H9 (cell line): Measurements from ENCODE around the gene FOXF2. TPM values are rescaled to one million over a fixed set of nuclear protein-coding genes. Genes with fewer than 3 reads are reported as not detected.

Experiments
- DNase-seq: peaks from one replicate; pipeline ENCODE4 v3.0.0-alpha.2; 2017
- H2AFZ ChIP-seq: one replicate; pipeline ENCODE4 v1.6.1; 2013; ENCODE audit warnings: mild to moderate bottlenecking, low read length, control low read depth, moderate library complexity
- H2AK5ac ChIP-seq: 2 replicates; pipeline ENCODE4 v1.6.1; 2013; ENCODE audit warnings: low read length, control low read depth, mixed read lengths; ENCODE audit not compliant: insufficient read length
- H2BK120ac ChIP-seq: one replicate; pipeline ENCODE4 v1.6.1; 2013; ENCODE audit warnings: low read depth, mild to moderate bottlenecking, low read length, control low read depth, inconsistent platforms; ENCODE audit not compliant: poor library complexity, severe bottlenecking
- H2BK12ac ChIP-seq: 2 replicates; pipeline ENCODE4 v1.6.1; 2013; ENCODE audit warnings: low read length, control low read depth, mixed read lengths, low read depth; ENCODE audit not compliant: insufficient read length
- H2BK15ac ChIP-seq: 2 replicates; pipeline ENCODE4 v1.6.1; 2013; ENCODE audit warnings: low read depth, low read length, control low read depth
- H2BK20ac ChIP-seq: one replicate; pipeline ENCODE4 v1.6.1; 2013; ENCODE audit warnings: low read depth, mild to moderate bottlenecking, low read length, control low read depth, inconsistent platforms; ENCODE audit not compliant: poor library complexity, severe bottlenecking
- H2BK5ac ChIP-seq: 2 replicates; pipeline ENCODE4 v1.6.1; 2013; ENCODE audit warnings: low read length, control low read depth, mixed read lengths; ENCODE audit not compliant: insufficient read length
- H3K14ac ChIP-seq: 2 replicates; pipeline ENCODE4 v1.6.1; 2013; ENCODE audit warnings: low read length, control low read depth; ENCODE audit not compliant: insufficient read depth
- H3K18ac ChIP-seq: 2 replicates; pipeline ENCODE4 v1.6.1; 2013; ENCODE audit warnings: low read depth, mild to moderate bottlenecking, mixed read lengths, low read length, control low read depth; ENCODE audit not compliant: insufficient read length
- H3K23ac ChIP-seq: 2 replicates; pipeline ENCODE4 v1.6.1; 2013; ENCODE audit warnings: low read length, control low read depth, mixed read lengths, low read depth; ENCODE audit not compliant: insufficient read length
- H3K23me2 ChIP-seq: 2 replicates; pipeline ENCODE4 v1.6.1; 2013; ENCODE audit warnings: low read depth, mild to moderate bottlenecking, mixed read lengths, low read length, control low read depth; ENCODE audit not compliant: insufficient read length, poor library complexity, severe bottlenecking
- H3K27ac ChIP-seq: 2 replicates; pipeline ENCODE4 v1.5.1; 2013; ENCODE audit warnings: low read length, control low read depth, mixed read lengths, low read depth; ENCODE audit not compliant: insufficient read length
- H3K27me3 ChIP-seq: 2 replicates; pipeline ENCODE4 v1.6.1; 2013; ENCODE audit warnings: low read length, control low read depth, inconsistent platforms; ENCODE audit not compliant: insufficient read depth
- H3K4ac ChIP-seq: 2 replicates; pipeline ENCODE4 v1.6.1; 2013; ENCODE audit warnings: low read depth, mild to moderate bottlenecking, control low read depth, inconsistent platforms, low read length, moderate library complexity
- H3K4me1 ChIP-seq: 2 replicates; pipeline ENCODE4 v1.6.1; 2013; ENCODE audit warnings: low read length, control low read depth, inconsistent platforms; ENCODE audit not compliant: insufficient read depth
- H3K4me2 ChIP-seq: 2 replicates; pipeline ENCODE4 v1.6.1; 2013; ENCODE audit warnings: low read length, control low read depth, mixed read lengths; ENCODE audit not compliant: insufficient read length, insufficient read depth
- H3K56ac ChIP-seq: 2 replicates; pipeline ENCODE4 v1.6.1; 2013; ENCODE audit warnings: low read depth, mild to moderate bottlenecking, mixed read lengths, low read length, control low read depth; ENCODE audit not compliant: insufficient read length
- H3K79me1 ChIP-seq: 2 replicates; pipeline ENCODE4 v1.6.1; 2013; ENCODE audit warnings: low read depth, mild to moderate bottlenecking, moderate library complexity, low read length, control low read depth, inconsistent platforms; ENCODE audit not compliant: insufficient read depth, poor library complexity, severe bottlenecking
- H3K79me2 ChIP-seq: 2 replicates; pipeline ENCODE4 v1.6.1; 2013; ENCODE audit warnings: low read length, control low read depth, inconsistent platforms; ENCODE audit not compliant: insufficient read depth
- H3K9ac ChIP-seq: 2 replicates; pipeline ENCODE4 v1.6.1; 2013; ENCODE audit warnings: low read length, control low read depth, mixed read lengths; ENCODE audit not compliant: insufficient read length; ENCODE audit errors: extremely low read depth
- H3K9me3 ChIP-seq: one replicate; pipeline ENCODE4 v1.6.1; 2013; ENCODE audit warnings: low read depth, low read length, inconsistent platforms; ENCODE audit not compliant: control insufficient read depth
- H3T11ph ChIP-seq: one replicate; pipeline ENCODE4 v1.6.1; 2013; ENCODE audit warnings: mild to moderate bottlenecking, low read length, control low read depth, inconsistent platforms
- H4K20me1 ChIP-seq: one replicate; pipeline ENCODE4 v1.6.1; 2013; ENCODE audit not compliant: control insufficient read depth, insufficient read length, insufficient read depth
- H4K5ac ChIP-seq: 2 replicates; pipeline ENCODE4 v1.6.1; 2013; ENCODE audit warnings: low read depth, mild to moderate bottlenecking, mixed read lengths, low read length, control low read depth; ENCODE audit not compliant: insufficient read length
- H4K8ac ChIP-seq: replicated peaks from 2 replicates; pipeline ENCODE4 v1.6.1; 2013; ENCODE audit warnings: low read length, control low read depth, mixed read lengths, low read depth; ENCODE audit not compliant: insufficient read length
- H4K91ac ChIP-seq: 2 replicates; pipeline ENCODE4 v1.6.1; 2013; ENCODE audit warnings: low read depth, mild to moderate bottlenecking, moderate library complexity, mixed read lengths, low read length, control low read depth; ENCODE audit not compliant: insufficient read length
- H3K27ac Mint-ChIP-seq, 3 experiments: 2 replicates in 2 of 3; 3 replicates in 1 of 3; pipeline ENCODE4 v1.8.0; 2020 to 2021; ENCODE audit warnings: mixed read lengths in 3 of 3, mild to moderate bottlenecking in 1 of 3, moderate library complexity in 1 of 3
- H3K27me3 Mint-ChIP-seq: 2 replicates; pipeline ENCODE4 v1.8.0; 2021; ENCODE audit warnings: low read depth, mild to moderate bottlenecking, moderate library complexity, mixed read lengths
- H3K36me3 Mint-ChIP-seq, 3 experiments: 2 replicates in 2 of 3; 3 replicates in 1 of 3; pipeline ENCODE4 v1.8.0; 2020 to 2021; ENCODE audit warnings: low read depth in 3 of 3, mixed read lengths in 3 of 3; ENCODE audit not compliant: insufficient read depth in 1 of 3
- H3K4me1 Mint-ChIP-seq, 2 experiments: 2 replicates each; pipeline ENCODE4 v1.8.0; 2020; ENCODE audit warnings: mixed read lengths in 2 of 2
- H3K4me3 Mint-ChIP-seq, 2 experiments: 2 replicates in 1 of 2; 3 replicates in 1 of 2; pipeline ENCODE4 v1.8.0; 2020 to 2021; ENCODE audit warnings: mild to moderate bottlenecking in 2 of 2, mixed read lengths in 2 of 2, moderate library complexity in 1 of 2
- H3K9me3 Mint-ChIP-seq, 2 experiments: 2 replicates in 1 of 2; 3 replicates in 1 of 2; pipeline ENCODE4 v1.8.0; 2020; ENCODE audit warnings: mild to moderate bottlenecking in 2 of 2, mixed read lengths in 2 of 2, moderate library complexity in 1 of 2
- CTCF ChIP-seq: fragments of 200-600 bp; sonication (generic); conservative IDR thresholded peaks from 3 replicates; pipeline ENCODE4 v1.8.0; 2021; ENCODE audit warnings: antibody characterized with exemption, mild to moderate bottlenecking
- WGBS: extraction: QIAGEN DNeasy Blood & Tissue Kit; methylation state at CpG from one replicate; pipeline ENCODE4 v1.1.7; 2013; ENCODE audit warnings: missing lambda C conversion rate, low lambda C conversion rate, mixed read lengths; ENCODE audit not compliant: insufficient read length; ENCODE audit errors: extremely low coverage; 5-methylcytosine and 5-hydroxymethylcytosine counted together
- total RNA-seq: library from RNA; stranded (reverse); gene quantifications from 2 replicates; pipeline ENCODE4 v1.2.1, GENCODE V29; 2021

FOXF2 gene
- total RNA-seq, 1 experiment from 2014 or later, result not detected

DNA sequence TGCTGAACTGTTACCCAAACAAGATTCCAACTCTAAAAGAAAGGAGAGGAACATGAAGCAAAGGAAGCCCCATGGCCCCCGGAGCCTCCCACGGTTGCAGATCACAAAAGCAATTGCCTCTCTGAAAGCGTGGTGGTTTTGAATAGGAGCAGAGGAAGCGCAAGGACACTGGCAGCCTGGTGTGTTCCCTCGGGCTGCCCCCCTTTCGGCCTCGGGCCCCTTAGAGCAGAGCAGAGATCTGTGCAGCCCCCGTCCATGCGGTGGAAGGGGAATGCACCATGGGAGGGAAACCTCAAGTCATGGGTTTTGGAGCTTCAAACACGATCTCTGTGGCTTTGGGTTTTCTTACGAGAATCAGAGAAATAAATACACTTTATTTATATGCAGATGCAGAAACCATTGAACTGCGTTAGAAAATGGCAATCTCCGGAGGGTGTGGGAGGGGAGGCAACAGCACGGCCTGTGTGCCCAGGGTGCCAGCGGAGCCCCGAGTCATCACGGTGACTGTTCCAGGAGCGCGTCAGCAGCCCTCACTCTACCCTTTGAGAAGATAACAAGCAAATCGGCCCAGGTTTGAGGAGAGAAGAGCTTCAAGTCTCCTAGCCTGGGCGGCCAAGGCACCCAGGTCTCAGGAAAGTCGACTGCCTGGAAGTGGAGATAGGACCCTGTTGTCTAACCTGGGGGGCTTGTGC lies 20.5 kb downstream of the FOXF2 start:
- Mint-ChIP-seq H3K36me3 (no peaks in the 10 kb centered on the region; a peak in 1 of 7 replicates), H3K4me1 (peaks cover 22 to 26% of the 10 kb centered on the region in 2 experiments), H3K27me3 (peaks cover 40% of the 10 kb centered on the region), H3K9me3 (no peaks in the 10 kb centered on the region), H3K27ac (no peak overlapping the region), H3K4me3 (peak overlapping the region in 1 of 2 experiments; percentile 46; a peak in 2 of 5 replicates)
- Histone ChIP-seq H2BK20ac (no peak overlapping the region), H4K91ac (no peak overlapping the region), H3K9ac (no peak overlapping the region), H3K56ac (no peak overlapping the region), H3K27me3 (no peaks in the 10 kb centered on the region), H3K79me1 (no peaks in the 10 kb centered on the region), H3K18ac (no peak overlapping the region), H3K79me2 (no peaks in the 10 kb centered on the region), H2BK15ac (no peak overlapping the region), H2BK12ac (no peak overlapping the region), H3K23ac (no peak overlapping the region), H4K5ac (no peak overlapping the region), H2BK120ac (no peak overlapping the region), H3K4me1 (no peaks in the 10 kb centered on the region), H3T11ph (no peak overlapping the region), H4K20me1 (no peaks in the 10 kb centered on the region), H2AK5ac (no peak overlapping the region), H3K9me3 (no peaks in the 10 kb centered on the region), H3K23me2 (no peaks in the 10 kb centered on the region), H3K4ac (no peak overlapping the region), H2AFZ (no peak overlapping the region), H2BK5ac (no peak overlapping the region), H3K14ac (no peak overlapping the region), H3K27ac (no peak overlapping the region), H4K8ac (no peak overlapping the region), H3K4me2 (no peak overlapping the region)
- no peak for TF ChIP-seq CTCF
- DNase-seq, result no peak
- WGBS, result no CpG with 5 or more reads among the region's 22 CpGs
